Cardiac muscle cell (in vitro differentiated cells and primary cell): ENCODE measurements around the gene RRAS2. TPM values are rescaled to one million over a fixed set of nuclear protein-coding genes. Genes with fewer than 3 reads are reported as not detected.

Experiments
- DNase-seq, 2 donors: peaks; one replicate each; pipeline versions ENCODE4 v3.0.0 to v3.0.0-alpha.2; 2010 to 2017; ENCODE audit warnings: low read depth in 1 of 2, low spot score in 1 of 2
- H3K27ac ChIP-seq: fragments of 200-600 bp; sonication (generic); 2 replicates; pipeline ENCODE4 v1.5.1; 2016
- H3K27me3 ChIP-seq: fragments of 200-600 bp; sonication (generic); 2 replicates; pipeline ENCODE4 v1.6.0; 2016; ENCODE audit warnings: control low read depth
- H3K36me3 ChIP-seq: fragments of 200-600 bp; sonication (generic); 2 replicates; pipeline ENCODE4 v1.5.1; 2016; ENCODE audit warnings: control low read depth
- H3K4me1 ChIP-seq: fragments of 200-600 bp; sonication (generic); 2 replicates; pipeline ENCODE4 v1.8.1; 2017; ENCODE audit warnings: low read depth, mild to moderate bottlenecking, mixed run types
- H3K4me3 ChIP-seq: fragments of 200-600 bp; sonication (generic); 2 replicates; pipeline ENCODE4 v1.5.1; 2016; ENCODE audit warnings: mild to moderate bottlenecking
- H3K9me3 ChIP-seq: fragments of 200-600 bp; sonication (generic); 2 replicates; pipeline ENCODE4 v1.5.1; 2017; ENCODE audit warnings: low read depth, mild to moderate bottlenecking, control low read depth
- polyA plus RNA-seq: library from polyadenylated mRNA; unstranded; fragments of >200 nt; fragmentation: Nextera tagmentation; extraction: Ambion mirVana; gene quantifications from 2 replicates; pipeline ENCODE4 v1.2.1, GENCODE V29; 2016
- total RNA-seq: library from RNA; depleted of rRNA; stranded (reverse); fragments of >200 nt; gene quantifications from 2 replicates; pipeline ENCODE4 v1.2.3, GENCODE V29; 2016
- TF ChIP-seq, protein P1 (sequence below): IDR thresholded peaks from 2 replicates; pipeline ENCODE4 v1.5.1; 2012; ENCODE audit warnings: low read depth, mild to moderate bottlenecking, low read length

The RRAS2 gene
- total and polyA plus RNA-seq, 2 experiments from 2014 or later: 72.3 to 74.4 TPM

DNA sequence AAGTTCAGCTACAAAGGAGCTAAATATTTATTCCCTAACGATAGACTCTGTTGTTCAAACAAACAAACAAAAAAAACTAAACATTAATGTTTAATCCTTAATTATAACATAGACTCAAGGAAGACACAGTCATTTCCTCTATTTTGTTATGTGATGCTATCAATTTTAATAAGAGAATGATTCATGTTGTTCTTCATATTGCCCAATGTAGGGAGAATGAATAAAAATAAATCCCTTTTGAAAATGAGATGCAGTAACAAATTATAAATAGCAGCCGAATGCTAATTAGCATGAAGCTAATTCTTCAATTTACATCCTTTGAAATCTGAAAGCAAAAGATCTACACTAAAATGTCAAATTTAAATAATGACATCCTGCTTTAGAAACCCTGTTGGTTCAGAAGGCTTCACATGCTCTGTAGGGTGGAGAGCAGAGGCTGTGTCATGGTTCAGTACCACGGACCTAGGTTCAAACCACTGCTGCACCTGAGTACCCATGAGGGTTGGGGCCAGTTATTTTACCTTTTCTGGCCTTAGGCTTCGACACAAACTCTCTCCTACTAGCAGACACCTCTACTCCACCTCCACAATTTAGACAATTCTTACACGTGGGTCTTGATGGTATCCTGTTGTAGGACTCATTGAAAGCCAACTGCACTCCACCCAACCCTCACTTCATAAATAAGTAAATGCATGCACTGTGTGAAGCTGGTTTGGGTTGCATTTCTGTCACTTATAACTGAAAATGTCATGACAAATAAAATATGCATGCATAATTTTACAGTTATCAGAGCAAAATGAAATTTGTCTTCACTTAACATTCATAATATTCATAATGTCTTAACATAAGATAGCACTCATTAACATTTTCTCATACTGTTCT, 89.0 kb downstream of the RRAS2 start:
- TF ChIP-seq, protein P1, sequence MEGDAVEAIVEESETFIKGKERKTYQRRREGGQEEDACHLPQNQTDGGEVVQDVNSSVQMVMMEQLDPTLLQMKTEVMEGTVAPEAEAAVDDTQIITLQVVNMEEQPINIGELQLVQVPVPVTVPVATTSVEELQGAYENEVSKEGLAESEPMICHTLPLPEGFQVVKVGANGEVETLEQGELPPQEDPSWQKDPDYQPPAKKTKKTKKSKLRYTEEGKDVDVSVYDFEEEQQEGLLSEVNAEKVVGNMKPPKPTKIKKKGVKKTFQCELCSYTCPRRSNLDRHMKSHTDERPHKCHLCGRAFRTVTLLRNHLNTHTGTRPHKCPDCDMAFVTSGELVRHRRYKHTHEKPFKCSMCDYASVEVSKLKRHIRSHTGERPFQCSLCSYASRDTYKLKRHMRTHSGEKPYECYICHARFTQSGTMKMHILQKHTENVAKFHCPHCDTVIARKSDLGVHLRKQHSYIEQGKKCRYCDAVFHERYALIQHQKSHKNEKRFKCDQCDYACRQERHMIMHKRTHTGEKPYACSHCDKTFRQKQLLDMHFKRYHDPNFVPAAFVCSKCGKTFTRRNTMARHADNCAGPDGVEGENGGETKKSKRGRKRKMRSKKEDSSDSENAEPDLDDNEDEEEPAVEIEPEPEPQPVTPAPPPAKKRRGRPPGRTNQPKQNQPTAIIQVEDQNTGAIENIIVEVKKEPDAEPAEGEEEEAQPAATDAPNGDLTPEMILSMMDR: no peak
- no peak for DNase-seq
- no peak overlapping the region for H3K27ac ChIP-seq
- H3K27me3 ChIP-seq: no peaks in the 10 kb centered on the region
- H3K36me3 ChIP-seq: no peaks in the 10 kb centered on the region
- no peaks in the 10 kb centered on the region for H3K4me1 ChIP-seq
- no peak overlapping the region for H3K4me3 ChIP-seq
- H3K9me3 ChIP-seq: no peaks in the 10 kb centered on the region

DNA sequence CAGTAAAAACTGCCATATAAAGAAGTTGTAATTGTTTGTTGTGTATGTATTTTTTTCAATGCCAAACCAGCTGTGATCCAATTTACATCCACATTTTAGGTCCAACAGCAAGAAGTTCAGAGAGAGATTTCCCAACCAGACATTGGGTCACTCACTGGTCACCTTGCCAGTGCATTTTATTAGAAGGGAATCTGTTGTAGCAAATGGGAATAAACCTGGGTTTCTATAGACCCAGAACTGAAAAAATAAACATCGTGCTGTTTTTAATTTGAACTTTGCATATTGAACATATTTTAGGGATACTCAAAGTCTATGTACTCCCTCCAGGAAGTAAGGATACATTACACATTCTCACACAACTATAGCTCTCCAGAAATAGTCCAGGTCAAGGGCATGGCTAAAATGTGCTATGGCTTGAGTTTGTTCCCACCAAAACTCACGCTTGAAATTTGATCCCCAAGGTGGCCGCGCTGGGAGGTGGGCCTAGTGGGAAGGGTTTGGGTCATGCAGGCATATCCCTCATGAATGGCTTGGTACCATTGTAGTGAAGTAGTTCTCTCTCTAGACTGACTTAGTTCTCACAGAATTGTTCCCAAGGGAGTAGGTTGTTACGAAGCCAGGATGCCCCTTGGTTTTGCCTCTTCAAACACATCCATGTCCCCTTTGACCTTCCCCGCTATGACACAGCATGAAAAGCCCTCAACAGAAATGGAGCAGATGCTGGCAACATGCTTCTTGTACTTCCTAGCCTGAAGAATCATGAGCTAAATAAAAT, 90.9 kb downstream of the RRAS2 start:
- Histone ChIP-seq H3K4me1 (no peaks in the 10 kb centered on the region), H3K4me3 (no peak overlapping the region), H3K36me3 (no peaks in the 10 kb centered on the region), H3K27ac (no peak overlapping the region), H3K9me3 (no peaks in the 10 kb centered on the region), H3K27me3 (no peaks in the 10 kb centered on the region)
- no peak for DNase-seq
- TF ChIP-seq, protein P1: no peak

DNA sequence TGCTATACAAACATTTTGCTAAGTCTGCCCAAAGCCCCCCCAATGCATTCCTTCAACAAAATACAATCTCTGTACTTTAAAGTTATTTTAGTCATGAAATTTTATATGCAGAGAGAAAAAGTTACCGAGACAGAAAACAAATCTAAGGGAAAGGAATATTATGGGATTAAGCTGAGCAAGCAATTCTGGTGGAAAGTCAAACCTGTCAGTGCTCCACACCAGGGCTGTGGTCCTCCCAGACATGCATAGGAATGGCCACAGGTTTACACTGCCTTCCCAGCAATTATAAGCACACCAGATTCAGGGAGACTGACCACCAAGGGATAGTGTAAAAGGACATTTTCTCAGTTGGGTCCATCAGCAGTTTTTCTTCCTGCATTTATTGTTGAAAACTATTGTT, 92.4 kb downstream of the RRAS2 start:
- Histone ChIP-seq H3K9me3 (no peaks in the 10 kb centered on the region), H3K4me1 (no peaks in the 10 kb centered on the region), H3K27me3 (no peaks in the 10 kb centered on the region), H3K27ac (no peak overlapping the region), H3K36me3 (no peaks in the 10 kb centered on the region), H3K4me3 (no peak overlapping the region)
- TF ChIP-seq, protein P1: no peak
- no peak for DNase-seq

DNA sequence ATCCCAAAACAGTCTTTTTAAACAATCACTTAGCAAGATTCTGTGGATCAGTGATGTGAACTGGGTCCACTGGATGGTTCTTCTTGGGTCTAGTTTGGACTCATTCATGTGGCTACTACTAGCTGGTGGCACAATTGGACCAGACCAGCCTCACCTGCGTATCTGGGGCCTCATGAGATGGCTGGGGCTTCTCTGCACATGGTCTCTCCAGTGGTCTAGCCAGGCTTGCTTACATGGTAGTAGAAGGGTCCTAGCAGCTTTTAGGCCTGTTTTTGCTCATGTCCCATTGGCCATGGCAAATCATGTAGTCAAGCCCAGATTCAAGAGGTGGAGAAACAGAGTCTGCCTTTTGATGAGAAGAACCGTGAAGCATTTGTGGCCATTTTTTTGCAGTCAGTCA, 94.0 kb downstream of the RRAS2 start:
- H3K27ac ChIP-seq: no peak overlapping the region
- H3K27me3 ChIP-seq: no peaks in the 10 kb centered on the region
- TF ChIP-seq, protein P1: no peak
- no peak overlapping the region for H3K4me3 ChIP-seq
- no peaks in the 10 kb centered on the region for H3K9me3 ChIP-seq
- no peaks in the 10 kb centered on the region for H3K4me1 ChIP-seq
- H3K36me3 ChIP-seq: no peaks in the 10 kb centered on the region
- DNase-seq: no peak

DNA sequence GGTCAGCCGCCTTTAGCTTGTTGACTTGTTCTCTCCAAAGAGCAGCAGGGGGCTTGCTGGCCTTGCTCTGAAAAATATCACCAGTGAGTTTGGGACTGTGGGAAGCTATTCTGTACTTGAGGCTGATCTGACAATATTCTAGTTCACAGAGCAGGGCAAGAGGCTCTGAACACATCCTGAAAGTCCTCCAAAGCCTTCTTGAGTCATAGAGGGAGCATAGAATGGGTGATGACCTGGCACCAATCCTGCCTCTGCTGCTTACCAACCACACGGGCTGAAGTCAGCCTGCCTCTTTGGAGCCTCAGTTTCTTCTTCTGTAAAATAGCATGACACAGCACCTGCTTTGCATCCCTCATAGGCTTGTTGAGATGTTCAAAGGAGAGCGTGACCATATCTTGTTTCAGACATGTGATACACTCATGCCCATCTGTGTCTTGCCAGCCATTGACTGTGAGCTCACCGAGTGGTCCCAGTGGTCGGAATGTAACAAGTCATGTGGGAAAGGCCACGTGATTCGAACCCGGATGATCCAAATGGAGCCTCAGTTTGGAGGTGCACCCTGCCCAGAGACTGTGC, 96.6 kb downstream of the RRAS2 start:
- H3K27me3 ChIP-seq: no peaks in the 10 kb centered on the region
- no peak for DNase-seq

More for the DNA sequence above, 96.6 kb downstream of the RRAS2 start:
- Histone ChIP-seq H3K36me3 (no peaks in the 10 kb centered on the region), H3K4me1 (peaks cover 10% of the 10 kb centered on the region), H3K9me3 (no peaks in the 10 kb centered on the region), H3K4me3 (no peak overlapping the region), H3K27ac (no peak overlapping the region)
- TF ChIP-seq, protein P1: no peak
